HepG2 (cell line): ENCODE data around the gene ELOVL2. TPM values are rescaled to one million over a fixed set of nuclear protein-coding genes. Genes with fewer than 3 reads are reported as not detected.

Source experiments
- ATF6 ChIP-seq: sonication (generic); formaldehyde crosslinking; conservative IDR thresholded peaks from 2 replicates; pipeline ENCODE4 v1.4.0; 2020; ENCODE audit warnings: missing genetic modification reagents
- BORCS8-MEF2B ChIP-seq: sonication (generic); formaldehyde crosslinking; IDR thresholded peaks from 2 replicates; pipeline ENCODE4 v1.8.0; 2022; ENCODE audit warnings: mild to moderate bottlenecking, missing genetic modification reagents
- CEBPG ChIP-seq: IDR thresholded peaks from 2 replicates; pipeline ENCODE4 v1.6.1; 2016
- FOXO1 ChIP-seq: sonication (generic); formaldehyde crosslinking; IDR thresholded peaks from 2 replicates; pipeline ENCODE4 v1.4.0; 2020; ENCODE audit warnings: missing genetic modification reagents
- GATA4 ChIP-seq: sonication (generic); IDR thresholded peaks from 2 replicates; pipeline ENCODE4 v1.6.1; 2016; ENCODE audit warnings: antibody characterized with exemption, low read depth, borderline replicate concordance
- KAT8 ChIP-seq: IDR thresholded peaks from 2 replicates; pipeline ENCODE4 v1.6.1; 2016; ENCODE audit warnings: missing genetic modification reagents, missing compliant biosample characterization
- MXI1 ChIP-seq: IDR thresholded peaks from 3 replicates; pipeline ENCODE4 v1.6.1; 2012; ENCODE audit warnings: low read depth, low read length, inconsistent platforms, borderline replicate concordance
- SALL1 ChIP-seq: sonication (generic); formaldehyde crosslinking; IDR thresholded peaks from 2 replicates; pipeline ENCODE4 v1.8.0; 2022; ENCODE audit warnings: mild to moderate bottlenecking, missing genetic modification reagents
- SOX13 ChIP-seq, 3 experiments: fragments of 450-650 bp in 1 of 3; sonication (generic) in 1 of 3; formaldehyde crosslinking in 1 of 3; IDR thresholded peaks in 2 of 3; conservative IDR thresholded peaks in 1 of 3; 2 replicates each; pipeline versions ENCODE4 v1.5.0 to v1.6.1; 2016 to 2020; ENCODE audit warnings: antibody characterized with exemption in 1 of 3, mild to moderate bottlenecking in 1 of 3, missing compliant biosample characterization in 1 of 3, missing genetic modification reagents in 1 of 3, moderate library complexity in 1 of 3
- ZFP82 ChIP-seq: sonication (generic); formaldehyde crosslinking; IDR thresholded peaks from 2 replicates; pipeline ENCODE4 v1.5.1; 2020; ENCODE audit warnings: mild to moderate bottlenecking, missing genetic modification reagents, borderline replicate concordance
- ZFP90 ChIP-seq: sonication (generic); formaldehyde crosslinking; IDR thresholded peaks from 2 replicates; pipeline ENCODE4 v1.8.0; 2022; ENCODE audit warnings: missing genetic modification reagents, mild to moderate bottlenecking, inconsistent platforms, borderline replicate concordance
- ZNF136 ChIP-seq: sonication (generic); formaldehyde crosslinking; IDR thresholded peaks from 2 replicates; pipeline ENCODE4 v1.8.1; 2022; ENCODE audit warnings: low read depth, mild to moderate bottlenecking, moderate library complexity, missing genetic modification reagents
- ZNF275 ChIP-seq: sonication (generic); formaldehyde crosslinking; IDR thresholded peaks from 2 replicates; pipeline ENCODE4 v1.8.0; 2022; ENCODE audit warnings: missing genetic modification reagents, mild to moderate bottlenecking, inconsistent platforms, borderline replicate concordance
- ZNF282 ChIP-seq: fragments of 450-650 bp; IDR thresholded peaks from 2 replicates; pipeline ENCODE4 v1.6.1; 2018; ENCODE audit not compliant: partially characterized antibody
- ZNF331 ChIP-seq: sonication (generic); formaldehyde crosslinking; IDR thresholded peaks from 2 replicates; pipeline ENCODE4 v1.4.0; 2020; ENCODE audit warnings: missing genetic modification reagents
- ZNF547 ChIP-seq: sonication (generic); formaldehyde crosslinking; IDR thresholded peaks from 2 replicates; pipeline ENCODE4 v1.5.1; 2020; ENCODE audit warnings: mild to moderate bottlenecking, missing genetic modification reagents
- ZNF598 ChIP-seq: sonication (generic); formaldehyde crosslinking; IDR thresholded peaks from 2 replicates; pipeline ENCODE4 v1.5.1; 2020; ENCODE audit warnings: mild to moderate bottlenecking, missing genetic modification reagents, borderline replicate concordance
- ZNF720 ChIP-seq: sonication (generic); formaldehyde crosslinking; IDR thresholded peaks from 2 replicates; pipeline ENCODE4 v1.4.0; 2020; ENCODE audit warnings: missing genetic modification reagents
- ZNF75D ChIP-seq: sonication (generic); formaldehyde crosslinking; IDR thresholded peaks from 2 replicates; pipeline ENCODE4 v1.8.1; 2023; ENCODE audit warnings: missing genetic modification reagents, mild to moderate bottlenecking, borderline replicate concordance
- polyA plus RNA-seq, 8 experiments: library from polyadenylated mRNA; depleted of rRNA in 3 of 8; stranded (reverse) in 7 of 8; unstranded in 1 of 8; fragments of >200 nt; fragmentation: Illumina TruSeq in 4 of 8; extraction: Trizol in 4 of 8; gene quantifications; 2 replicates each; pipeline versions ENCODE4 v1.2.1 to v1.2.3, GENCODE V29; 2011 to 2016; ENCODE audit warnings: low read depth in 4 of 8, missing spikeins in 1 of 8, mixed read lengths in 1 of 8; ENCODE audit not compliant: insufficient read depth in 1 of 8
- total RNA-seq, 5 experiments: library from RNA; depleted of rRNA; stranded (reverse); fragments of >200 nt; fragmentation: Illumina TruSeq; extraction: Trizol; gene quantifications; 2 replicates each; pipeline ENCODE4 v1.2.3, GENCODE V29; 2016; ENCODE audit warnings: low read depth in 1 of 5

ELOVL2 gene
- total and polyA plus RNA-seq, 2 of the 13 experiments (the other 11 are each of a cell fraction or from before 2014, with no cell fraction given), result 43.6 to 65.4 TPM

GRCh38 chr6:11007715-11008608 lies 36.1 kb downstream of the ELOVL2 start (continued):
- TF ChIP-seq ZNF136 (CRISPR knock-in tag) (0 out of 2 replicates have a peak, but pooled peaks have one; percentile 65), SALL1 (CRISPR knock-in tag) (peak; percentile 92), ZNF331 (peak; percentile 93), FOXO1 (CRISPR knock-in tag) (peak; percentile 85), ZFP90 (CRISPR knock-in tag) (peak; percentile 45; the same call in 1 of the 2 replicates), MXI1 (0 out of 3 replicates have a peak, but pooled peaks have one; percentile 26), ATF6 (CRISPR knock-in tag) (no peak), GATA4 (peak; percentile 54; the same call in 1 of the 2 replicates), ZNF547 (CRISPR knock-in tag) (peak; percentile 24; the same call in 1 of the 2 replicates), SOX13 (IDR thresholded peaks at IDR 0.05) (no peak), SOX13 (CRISPR knock-in tag; conservative IDR thresholded peaks at IDR 0.05 in 1 of 2, IDR thresholded peaks at IDR 0.05 in 1 of 2) (peak in 1 of 2 experiments; percentile 66; a peak in 2 of 4 replicates), ZNF282 (no peak), ZNF720 (CRISPR knock-in tag) (no peak), ZNF598 (CRISPR knock-in tag) (0 out of 2 replicates have a peak, but pooled peaks have one; percentile 60), BORCS8-MEF2B (CRISPR knock-in tag) (0 out of 2 replicates have a peak, but pooled peaks have one; percentile 27), ZNF275 (CRISPR knock-in tag) (0 out of 2 replicates have a peak, but pooled peaks have one; percentile 60), ZFP82 (CRISPR knock-in tag) (0 out of 2 replicates have a peak, but pooled peaks have one; percentile 57), KAT8 (CRISPR knock-in tag) (peak; percentile 27; the same call in 1 of the 2 replicates), ZNF75D (no peak), CEBPG (CRISPR knock-in tag) (peak; percentile 23; the same call in 1 of the 2 replicates)
